GM19023 (cell line): Measurements from ENCODE around the gene GSG1L.

ENCODE experiments used
- ATAC-seq: cut with Tn5 transposase; IDR thresholded peaks from one replicate; pipeline ENCODE4 v1.9.1; 2021; ENCODE audit warnings: mild to moderate bottlenecking, moderate library complexity; ENCODE audit not compliant: unreplicated experiment

GSG1L gene

GRCh38 chr16:28029387-28030002, 34.0 kb downstream of the GSG1L start:
- no peak for ATAC-seq

- ATAC-seq: no peak
These were observed 36.5 kb downstream of the GSG1L start for GRCh38 chr16:28027055-28027454.

GRCh38 chr16:28025631-28026030, 37.9 kb downstream of the GSG1L start:
- ATAC-seq: no peak

- no peak for ATAC-seq
These were observed 44.3 kb downstream of the GSG1L start for GRCh38 chr16:28019218-28019617.

GRCh38 chr16:28014851-28015250, 48.7 kb downstream of the GSG1L start:
- no peak for ATAC-seq

- no peak for ATAC-seq
These were observed 49.6 kb downstream of the GSG1L start for GRCh38 chr16:28013878-28014277.

- no peak for ATAC-seq
These were observed 50.1 kb downstream of the GSG1L start for GRCh38 chr16:28013392-28013791.

GRCh38 chr16:28011971-28012445, 51.5 kb downstream of the GSG1L start:
- ATAC-seq: no peak

GRCh38 chr16:28011223-28011622, 52.3 kb downstream of the GSG1L start:
- no peak for ATAC-seq

- no peak for ATAC-seq
These were observed 52.8 kb downstream of the GSG1L start for GRCh38 chr16:28010671-28011070.

GRCh38 chr16:28009586-28010373, 53.7 kb downstream of the GSG1L start:
- no peak for ATAC-seq

- ATAC-seq: no peak
These were observed 59.6 kb downstream of the GSG1L start for GRCh38 chr16:28003923-28004322.

GRCh38 chr16:28003021-28003865, 60.3 kb downstream of the GSG1L start:
- ATAC-seq: no peak

GRCh38 chr16:28001642-28002041, 61.9 kb downstream of the GSG1L start:
- ATAC-seq: no peak

GRCh38 chr16:28001184-28001583, 62.3 kb downstream of the GSG1L start:
- no peak for ATAC-seq

GRCh38 chr16:28000314-28001169, 63.0 kb downstream of the GSG1L start:
- no peak for ATAC-seq

- ATAC-seq: no peak
These were observed 63.8 kb downstream of the GSG1L start for GRCh38 chr16:27999687-28000086.

GRCh38 chr16:27995378-27995777, 68.1 kb downstream of the GSG1L start:
- no peak for ATAC-seq

GRCh38 chr16:27994686-27995085, 68.8 kb downstream of the GSG1L start:
- ATAC-seq: no peak

- ATAC-seq: no peak
These were observed 69.9 kb downstream of the GSG1L start for GRCh38 chr16:27993587-27993986.

- no peak for ATAC-seq
These were observed 71.6 kb downstream of the GSG1L start for GRCh38 chr16:27991876-27992275.
